OCI-LY1 (cell line): ENCODE measurements around the gene TMTC4.

ENCODE experiments used
- CTCF ChIP-seq: fragments of 200-600 bp; sonication (generic), shearing (Covaris generic); IDR thresholded peaks from 2 replicates; pipeline ENCODE4 v1.5.1; 2017; ENCODE audit warnings: mild to moderate bottlenecking, antibody characterized with exemption, low read length, moderate library complexity, mixed read lengths
- EZH2 ChIP-seq: fragments of 200-600 bp; sonication (generic), shearing (Covaris generic); IDR thresholded peaks from 2 replicates; pipeline ENCODE4 v1.8.0; 2017; ENCODE audit warnings: borderline replicate concordance, mixed run types, mild to moderate bottlenecking, antibody characterized with exemption, low read length, moderate library complexity, mixed read lengths

- peak; percentile 77 for TF ChIP-seq CTCF
- no peak for TF ChIP-seq EZH2
Measured at GRCh38 chr13:100694722-100695508, 20.3 kb upstream of the TMTC4 start.
